NCI-H146 treated with DMSO at 0.1 percent for 48 hours (cell line): ENCODE results near the gene TGM4.

Experiments
- DNase-seq: peaks from one replicate; lab custom pipeline; 2025; ENCODE audit not compliant: unreplicated experiment; lab: John Stamatoyannopoulos, UW

TGM4 gene

DNA sequence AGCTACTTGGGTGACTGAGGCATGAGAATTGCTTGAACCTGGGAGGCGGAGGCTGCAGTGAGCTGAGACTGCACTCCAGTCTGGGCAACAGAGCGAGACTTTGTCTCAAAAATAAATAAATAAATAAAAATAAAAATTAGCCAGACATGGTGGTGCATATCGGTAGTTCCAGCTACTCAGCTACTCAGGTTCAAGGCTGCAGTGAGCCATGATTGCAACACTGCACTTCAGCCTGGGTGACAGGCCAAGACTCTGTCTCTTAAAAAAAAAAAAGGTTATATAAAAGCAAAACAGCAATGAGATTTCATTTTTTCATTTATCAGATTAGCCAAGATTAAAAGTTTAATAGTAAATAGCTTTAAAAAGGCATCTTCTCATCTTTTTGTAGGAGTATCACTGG, 2.9 kb downstream of the TGM4 start:
- no peak for DNase-seq

DNA sequence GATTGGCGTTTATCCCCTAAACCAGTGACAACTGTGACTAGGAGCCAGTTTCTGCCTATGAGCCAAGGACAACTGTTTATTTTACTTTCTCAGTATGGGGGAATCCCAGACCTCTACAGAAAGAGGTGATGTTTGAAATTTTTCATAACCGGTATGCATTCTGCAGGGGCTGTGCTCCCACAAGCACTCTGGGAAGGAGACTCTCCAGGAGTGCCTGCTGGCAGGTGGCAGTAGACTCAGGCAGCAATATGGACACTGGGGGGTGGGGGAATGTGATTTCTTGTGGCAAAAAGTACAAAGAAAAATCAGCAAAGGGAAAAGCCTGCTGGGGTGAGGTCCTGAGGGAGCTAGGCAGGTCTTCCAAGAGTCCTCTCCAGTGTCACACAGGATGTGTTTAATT, 5.9 kb downstream of the TGM4 start:
- DNase-seq, result no peak

GRCh38 chr3:44883213-44883955, 9.0 kb downstream of the TGM4 start:
- no peak for DNase-seq

DNA sequence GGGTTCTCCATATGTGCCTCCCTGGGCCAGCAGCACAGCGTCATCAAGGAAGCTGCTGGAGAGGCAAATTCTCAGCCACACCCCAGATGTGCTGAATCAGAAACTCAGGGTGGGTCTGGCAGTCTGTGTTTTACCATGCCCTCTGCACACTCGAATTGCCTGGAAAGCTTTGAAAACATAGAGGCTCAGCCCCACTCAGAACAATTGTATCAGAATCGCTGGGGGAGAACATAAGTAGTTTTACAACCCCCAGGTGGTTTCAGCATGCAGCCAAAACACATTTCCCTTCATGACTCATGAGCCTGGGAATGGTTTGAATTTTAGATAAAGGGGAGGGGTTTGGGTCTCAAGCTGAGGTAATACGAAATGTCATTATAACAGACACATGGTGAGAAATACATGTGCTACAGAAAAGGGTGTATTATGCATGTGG, 9.6 kb downstream of the TGM4 start:
- no peak for DNase-seq

DNA sequence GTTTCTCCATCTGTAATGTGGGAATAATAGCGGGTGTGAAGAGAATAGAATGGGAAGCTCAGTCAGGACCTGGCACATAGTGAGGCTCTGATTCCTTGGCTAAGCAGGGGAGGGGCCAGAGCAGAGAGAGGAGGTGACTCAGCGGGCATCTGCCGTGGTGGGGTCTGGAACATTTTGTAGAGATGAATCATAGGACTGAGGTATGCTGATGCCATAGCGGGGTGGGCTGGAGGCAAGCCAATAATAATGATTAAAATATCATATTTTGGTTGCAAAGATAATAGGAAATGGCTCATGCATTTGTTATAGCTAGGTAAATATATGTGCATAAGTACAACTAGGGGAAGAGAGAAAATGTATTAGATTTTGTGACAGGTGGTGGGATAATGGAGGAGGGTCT, 11.2 kb downstream of the TGM4 start:
- DNase-seq, result no peak

- no peak for DNase-seq
Measured at GRCh38 chr3:44886561-44886960, 12.2 kb downstream of the TGM4 start.

DNA sequence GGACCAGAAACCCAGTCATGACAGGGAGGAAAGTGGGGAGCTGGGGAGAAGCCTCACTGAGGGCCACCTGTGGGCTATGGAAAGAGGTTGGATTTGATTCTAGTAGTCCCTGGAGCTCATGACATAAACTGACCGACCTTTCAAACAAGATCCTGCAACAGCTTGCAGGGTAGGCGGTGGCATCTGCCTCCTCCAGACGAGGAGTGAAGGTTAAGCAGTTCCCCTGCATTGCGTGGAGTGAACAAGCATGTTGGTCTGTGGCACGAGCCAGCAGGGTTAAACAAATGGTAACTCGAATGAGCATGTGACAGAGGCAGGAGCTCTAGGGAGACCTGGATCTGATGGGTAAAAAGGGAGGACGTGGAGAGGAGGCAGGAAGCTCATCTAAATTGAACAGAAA, 12.7 kb downstream of the TGM4 start:
- DNase-seq, result no peak

- DNase-seq, result no peak
Measured at GRCh38 chr3:44890258-44890657, 15.8 kb downstream of the TGM4 start.

DNA sequence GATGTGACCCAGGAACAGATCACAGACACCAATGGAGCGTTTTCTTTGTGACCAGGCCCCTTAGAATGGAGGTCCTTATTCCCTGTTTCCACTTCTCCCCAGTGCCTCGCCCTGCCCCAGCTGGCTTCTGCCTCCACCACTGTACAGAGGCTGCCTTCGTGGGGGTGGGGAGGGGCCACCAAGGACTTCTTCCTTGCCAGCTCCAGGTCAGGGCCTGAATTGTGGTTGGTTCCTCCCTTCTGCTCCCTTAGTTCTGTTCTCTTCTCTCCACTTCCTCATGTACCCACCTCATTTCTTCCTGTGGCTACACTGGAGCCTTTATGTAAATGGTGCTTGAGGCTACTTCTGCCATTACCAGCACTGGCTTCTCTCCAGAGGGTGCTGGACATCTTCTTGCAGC, 16.4 kb downstream of the TGM4 start:
- DNase-seq, result no peak

GRCh38 chr3:44892689-44893088, 18.3 kb downstream of the TGM4 start:
- no peak for DNase-seq

GRCh38 chr3:44893097-44893496, 18.7 kb downstream of the TGM4 start:
- DNase-seq, result no peak

DNA sequence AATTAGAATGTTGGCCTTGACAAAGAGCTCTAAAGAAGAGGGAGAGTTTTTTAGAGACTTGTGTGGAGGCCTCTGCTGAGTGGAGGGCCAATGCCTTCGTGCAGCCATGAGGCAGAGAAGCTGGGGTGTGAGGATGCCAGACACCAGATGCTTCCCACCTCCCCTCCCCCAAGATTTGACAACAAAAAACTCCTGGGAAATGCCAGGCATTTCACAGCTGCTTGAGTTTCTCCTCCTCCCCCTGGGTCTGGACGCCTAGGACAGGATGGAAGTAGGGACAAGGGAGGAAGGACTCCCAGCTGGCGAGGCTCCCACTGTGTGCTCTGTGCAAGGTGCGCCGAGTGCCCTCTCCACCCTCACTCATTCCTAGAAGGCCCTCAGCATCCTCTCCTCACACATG, 20.1 kb downstream of the TGM4 start:
- DNase-seq, result no peak

GRCh38 chr3:44896440-44896839, 22.0 kb downstream of the TGM4 start:
- DNase-seq, result no peak

- no peak for DNase-seq
Measured at GRCh38 chr3:44899683-44900367, 25.4 kb downstream of the TGM4 start.

DNA sequence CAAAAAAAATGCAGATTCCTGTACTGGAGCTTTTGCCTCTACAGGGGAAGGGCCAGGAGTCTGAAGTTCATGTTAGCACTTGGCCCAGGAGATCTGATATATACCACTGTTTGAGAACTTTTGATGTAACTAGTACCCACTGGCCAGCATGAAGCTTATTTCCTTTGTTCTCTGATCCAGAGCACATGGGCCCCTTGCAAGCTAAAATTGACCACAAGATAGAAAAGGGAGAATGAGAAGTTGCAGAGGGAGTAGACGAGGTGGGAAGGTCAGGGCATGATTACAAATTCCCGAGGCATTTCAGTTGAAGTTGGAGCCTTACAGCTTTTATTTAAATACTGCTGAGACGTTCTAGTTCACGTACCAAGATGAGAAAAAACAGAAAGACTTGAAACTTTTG, 28.2 kb downstream of the TGM4 start:
- no peak for DNase-seq

DNA sequence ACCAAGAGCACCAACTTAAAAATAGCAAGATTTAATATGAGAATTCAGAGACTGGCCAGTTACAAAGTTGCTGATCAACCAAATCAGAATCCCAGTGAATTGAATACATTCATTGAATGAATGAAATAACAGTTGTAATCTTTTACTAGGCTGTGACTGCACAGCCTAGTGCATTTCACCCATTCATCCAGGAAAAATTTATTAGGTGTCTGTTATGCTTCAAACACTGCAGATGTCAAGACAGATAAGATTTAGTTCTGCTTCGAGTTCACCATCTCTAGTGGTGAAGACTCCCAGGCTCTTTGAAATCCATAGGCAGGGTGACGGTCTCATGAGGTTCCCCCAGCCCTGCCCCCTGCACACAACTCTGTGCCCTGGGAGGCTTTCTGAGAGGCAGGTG, 28.9 kb downstream of the TGM4 start:
- no peak for DNase-seq

DNA sequence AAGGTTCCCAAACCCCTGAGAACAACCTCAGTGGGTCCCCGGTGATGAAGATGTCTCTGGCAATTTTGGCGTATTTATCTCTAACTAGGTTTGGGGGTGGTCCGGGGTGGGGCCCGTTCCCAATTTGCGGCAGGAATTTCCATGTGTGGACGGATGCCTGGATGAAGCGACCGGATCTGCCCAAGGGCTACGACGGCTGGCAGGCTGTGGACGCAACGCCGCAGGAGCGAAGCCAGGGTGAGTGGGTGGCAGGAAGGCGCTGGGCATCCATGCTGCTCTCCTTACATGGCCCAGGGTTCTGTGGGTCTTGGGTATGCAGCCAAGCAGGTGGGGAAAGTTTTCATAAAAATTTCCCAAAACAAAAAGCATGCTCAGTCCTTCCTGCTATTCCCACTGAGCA, 29.3 kb downstream of the TGM4 start:
- no peak for DNase-seq

DNA sequence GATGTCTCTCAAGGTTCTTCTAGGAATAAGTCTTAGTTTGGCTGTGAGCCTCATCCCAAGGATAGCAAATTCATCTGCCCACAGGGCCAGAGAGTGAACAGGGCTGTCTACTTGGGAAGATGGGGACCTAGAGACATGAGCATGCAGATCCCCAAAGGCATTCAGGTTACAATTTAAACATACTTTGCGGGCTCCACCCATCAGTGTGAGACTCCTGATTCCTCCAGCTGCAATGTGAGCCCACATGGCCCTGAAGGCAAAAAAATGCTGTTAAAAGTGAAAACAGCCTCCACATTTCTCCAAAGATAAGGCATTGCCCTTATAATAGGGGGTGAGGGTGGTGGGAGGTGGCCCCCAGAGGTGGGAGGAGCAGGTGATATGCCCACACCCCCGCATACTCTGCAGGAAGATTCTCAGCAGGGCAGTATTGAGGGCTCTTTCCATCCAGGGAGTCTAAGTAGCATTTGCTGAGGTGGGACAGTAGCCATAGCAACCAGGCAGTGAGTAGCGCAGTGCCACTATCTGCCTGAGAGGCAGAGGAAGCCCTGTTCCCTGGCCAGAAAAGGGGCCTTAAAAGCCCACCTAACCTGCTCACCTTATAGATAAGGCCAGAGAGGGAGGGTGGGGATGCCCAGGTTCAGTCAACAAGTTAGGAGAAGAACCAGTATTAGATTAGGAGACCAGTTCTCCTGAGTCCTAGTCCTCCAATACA, 31.2 kb downstream of the TGM4 start:
- DNase-seq, result no peak

- DNase-seq, result no peak
Measured at GRCh38 chr3:44906997-44907396, 32.6 kb downstream of the TGM4 start.

DNA sequence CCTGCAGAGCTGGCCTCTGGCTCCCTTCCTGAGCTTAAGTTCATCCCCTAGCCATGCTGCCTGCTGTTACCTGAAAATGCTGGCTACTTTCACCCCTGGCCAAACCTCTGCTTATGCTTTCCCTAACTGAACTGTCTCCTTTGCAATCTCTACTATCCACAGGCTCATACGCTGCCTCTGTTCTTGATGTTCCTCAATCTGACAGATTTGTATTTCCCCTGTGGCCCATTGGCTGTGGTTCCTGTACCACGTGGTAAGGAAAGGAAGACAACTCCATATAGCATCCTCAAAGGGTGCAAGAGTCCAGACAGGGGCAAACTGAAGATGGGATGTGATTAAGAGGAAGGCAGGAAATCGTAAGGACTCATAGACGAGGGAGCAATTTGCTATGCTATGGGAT, 33.2 kb downstream of the TGM4 start:
- DNase-seq, result no peak

- DNase-seq, result no peak
Measured at GRCh38 chr3:44909063-44909462, 34.7 kb downstream of the TGM4 start.

DNA sequence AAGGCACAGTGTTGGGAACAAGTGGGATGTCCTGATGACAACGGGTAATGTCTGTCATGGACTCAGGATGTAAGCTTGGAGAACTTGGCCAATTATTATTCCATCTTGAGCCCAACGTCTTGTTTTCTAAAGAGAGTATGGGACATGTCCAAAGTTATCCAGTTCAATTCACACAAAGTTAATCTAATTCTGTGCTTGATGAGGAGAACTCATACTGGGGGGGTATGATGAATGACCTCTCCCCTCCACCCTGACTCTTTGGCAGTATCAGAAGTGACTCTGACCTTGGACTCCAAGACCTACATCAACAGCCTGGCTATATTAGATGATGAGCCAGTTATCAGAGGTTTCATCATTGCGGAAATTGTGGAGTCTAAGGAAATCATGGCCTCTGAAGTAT, 36.3 kb downstream of the TGM4 start:
- no peak for DNase-seq
